NCI-H2171 treated with DMSO at 0.1 percent for 48 hours (cell line): ENCODE measurements around the gene ADRA2C.

Experiments
- DNase-seq: peaks from one replicate; lab custom pipeline; 2025; lab: John Stamatoyannopoulos, UW

The ADRA2C gene

DNA sequence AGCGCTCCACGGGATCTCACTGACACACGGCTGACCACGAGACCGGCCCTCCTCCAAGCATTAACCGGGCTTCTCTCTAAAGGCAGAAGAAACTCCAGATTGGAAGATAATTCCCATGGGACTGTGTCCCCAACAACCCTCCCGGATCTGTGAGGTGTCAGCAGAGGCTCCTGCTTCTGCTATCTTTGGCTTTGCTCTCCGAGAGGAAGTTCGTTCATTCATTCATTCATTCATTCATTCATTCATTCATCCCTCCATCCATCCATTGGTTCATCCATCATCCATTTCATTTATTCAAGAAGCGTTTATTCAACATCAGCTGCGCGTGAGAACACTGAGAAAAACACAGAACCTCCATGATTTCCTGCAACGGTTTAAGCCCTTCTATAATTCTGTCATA lies 11.5 kb downstream of the ADRA2C start:
- no peak for DNase-seq

GRCh38 chr4:3779509-3779908 lies 13.3 kb downstream of the ADRA2C start:
- no peak for DNase-seq

DNA sequence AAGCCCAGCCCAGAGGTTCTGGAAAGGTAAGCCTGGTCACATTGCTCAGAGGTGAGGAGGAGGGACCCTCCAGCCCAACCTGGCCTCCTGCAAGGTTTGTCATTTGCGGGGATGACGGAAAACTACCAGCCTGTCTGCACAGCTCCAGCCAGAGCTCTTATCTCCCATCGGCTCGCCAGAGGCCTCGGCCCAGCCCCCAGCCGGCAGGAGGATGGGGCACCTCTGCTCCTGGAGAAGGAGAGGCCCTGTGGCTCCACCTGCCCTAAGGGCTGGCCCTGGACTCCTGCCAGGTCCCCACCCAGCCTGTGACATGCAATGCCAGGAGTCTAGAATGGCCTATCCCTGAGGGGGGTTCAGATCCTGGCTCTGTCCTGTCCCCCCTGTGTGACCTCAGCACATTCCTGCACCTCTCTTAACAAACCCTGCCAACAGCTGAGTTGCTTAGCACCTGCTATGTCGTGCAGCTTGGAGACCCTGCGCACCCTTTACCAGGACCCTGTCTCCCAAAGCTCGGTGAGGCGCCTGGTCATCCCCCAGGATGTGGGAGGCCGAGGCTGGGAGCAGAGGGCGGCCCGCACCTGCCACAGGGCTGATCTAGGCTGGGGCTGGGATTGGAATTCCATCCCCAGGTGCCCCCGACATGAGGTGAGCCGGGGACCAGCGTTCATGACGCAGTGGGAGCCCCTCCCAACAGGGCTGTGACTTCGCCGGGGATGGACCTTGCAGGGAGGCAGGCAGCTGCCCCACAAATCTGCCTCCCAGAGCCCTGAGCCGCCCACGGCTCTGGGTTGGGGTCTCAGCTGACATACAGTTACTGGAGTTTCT lies 14.4 kb downstream of the ADRA2C start:
- DNase-seq, result peak; percentile 16

GRCh38 chr4:3781193-3781886 lies 15.2 kb downstream of the ADRA2C start:
- no peak for DNase-seq

DNA sequence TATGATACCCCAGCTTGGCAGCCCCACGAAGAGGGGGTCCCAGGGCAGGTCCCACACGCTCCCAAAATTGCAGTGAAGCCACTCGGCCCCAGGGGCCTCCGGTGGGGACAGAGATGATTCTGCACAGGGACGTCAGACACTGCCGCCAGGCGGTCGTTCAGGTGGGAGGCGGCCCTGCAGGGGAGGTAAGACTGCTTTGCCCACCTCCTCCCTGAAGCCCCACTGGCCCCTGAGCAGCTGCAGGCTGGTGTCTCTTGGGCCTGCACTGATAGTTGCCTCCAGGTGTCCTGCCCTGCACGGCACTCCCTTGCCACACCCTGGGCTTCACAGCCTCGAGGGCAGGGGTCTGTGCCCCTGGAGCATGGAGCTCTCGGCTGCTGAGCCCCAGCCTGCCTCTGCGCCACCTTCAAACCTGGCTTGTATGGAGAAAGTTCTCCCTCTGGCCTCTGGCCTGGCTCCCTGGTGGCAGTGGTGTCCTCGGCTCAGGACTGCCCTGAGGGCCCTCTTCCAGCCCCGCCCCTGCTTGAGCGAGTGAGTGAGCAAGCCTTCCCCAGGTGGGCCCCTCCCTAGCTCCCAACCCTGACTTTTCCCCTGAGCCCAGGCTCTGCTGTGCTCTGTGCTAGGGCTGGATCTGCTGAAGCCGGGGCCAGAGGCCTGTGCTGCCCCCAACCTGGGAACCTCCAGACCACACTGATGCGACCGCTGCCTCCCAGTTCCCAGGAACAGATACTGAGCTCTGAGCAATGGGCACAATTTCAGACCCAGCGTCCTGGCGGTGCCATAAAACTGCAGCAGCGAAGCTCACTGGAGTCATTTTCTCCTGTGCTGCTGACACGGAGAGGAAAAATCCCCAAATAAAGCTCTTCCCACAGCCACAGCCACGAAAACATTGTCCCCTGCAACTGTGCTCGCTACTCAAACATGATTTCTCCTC lies 16.1 kb downstream of the ADRA2C start:
- no peak for DNase-seq

GRCh38 chr4:3783693-3784306 lies 17.6 kb downstream of the ADRA2C start:
- DNase-seq, result no peak

DNA sequence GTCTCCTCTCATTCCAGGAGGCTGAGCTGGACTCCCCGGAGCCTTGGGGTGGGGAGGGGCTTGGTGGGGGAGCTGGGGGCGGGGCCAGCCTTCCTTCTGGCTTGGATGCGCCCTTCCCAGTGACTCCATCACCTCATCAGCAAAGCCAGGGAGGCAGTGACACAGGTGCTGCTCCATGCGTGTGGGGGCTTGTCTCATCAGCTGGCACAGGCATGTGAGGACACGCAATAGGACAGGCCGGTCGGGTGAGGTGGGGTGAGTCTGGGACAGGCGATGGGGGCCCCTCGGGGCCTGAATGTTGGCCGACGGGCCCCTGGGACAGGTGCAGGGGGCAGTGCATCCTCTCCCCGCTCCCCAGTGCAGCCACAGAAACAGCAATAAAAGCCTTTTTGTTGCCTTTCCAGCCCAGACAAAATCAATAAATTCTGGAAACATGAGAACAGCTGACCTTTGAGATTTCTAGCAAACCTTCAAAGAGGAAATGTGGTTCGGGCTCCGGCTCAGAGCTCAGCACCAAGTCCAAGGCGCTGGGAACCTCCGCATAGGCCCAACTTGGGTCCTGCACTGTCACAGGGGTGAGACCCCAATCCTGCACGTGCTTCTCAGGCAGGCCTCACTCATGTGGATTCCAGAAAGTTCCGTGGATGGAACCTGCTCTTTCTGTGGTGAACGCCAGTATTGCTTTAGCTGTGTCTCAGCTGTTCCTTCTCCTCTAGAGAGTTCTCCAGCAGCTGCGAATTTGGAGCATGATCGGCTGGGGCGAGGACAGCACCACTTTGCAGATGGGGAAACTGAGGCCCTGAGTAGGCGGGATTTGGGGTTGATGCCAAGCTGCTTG lies 18.5 kb downstream of the ADRA2C start:
- peak; percentile 52 for DNase-seq

DNA sequence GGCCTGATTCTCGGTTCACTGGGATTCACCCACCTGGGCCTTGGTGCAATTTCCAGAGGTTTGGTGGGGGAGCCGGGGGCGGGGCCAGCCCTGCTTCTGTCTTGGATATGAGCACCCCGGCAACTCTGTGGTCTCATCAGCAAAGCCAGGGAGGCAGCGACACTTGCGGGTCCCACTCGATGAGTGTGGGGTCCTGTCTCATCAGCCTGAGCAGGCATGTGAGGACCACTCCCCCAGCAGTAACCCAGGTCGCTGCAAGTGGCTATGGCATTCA lies 19.0 kb downstream of the ADRA2C start:
- DNase-seq, result no peak

- DNase-seq, result no peak
Measured at GRCh38 chr4:3786196-3786869, 20.1 kb downstream of the ADRA2C start.

- no peak for DNase-seq
Measured at GRCh38 chr4:3787489-3788365, 21.5 kb downstream of the ADRA2C start.

DNA sequence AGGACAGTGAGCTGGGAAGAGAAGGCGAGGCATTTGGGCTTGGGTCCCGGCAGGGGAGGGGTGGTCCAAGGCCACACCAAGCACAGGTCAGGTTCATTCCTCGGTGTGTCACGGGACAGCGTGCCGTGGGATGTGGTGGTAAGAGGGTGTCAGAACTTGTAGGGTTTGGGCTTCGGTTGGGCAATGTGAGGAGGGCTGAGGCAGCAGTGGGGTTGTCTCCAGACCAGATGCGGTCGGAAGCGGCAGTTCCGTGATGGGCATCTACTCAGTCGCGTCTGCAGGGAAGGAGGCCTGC lies 22.1 kb downstream of the ADRA2C start:
- no peak for DNase-seq

DNA sequence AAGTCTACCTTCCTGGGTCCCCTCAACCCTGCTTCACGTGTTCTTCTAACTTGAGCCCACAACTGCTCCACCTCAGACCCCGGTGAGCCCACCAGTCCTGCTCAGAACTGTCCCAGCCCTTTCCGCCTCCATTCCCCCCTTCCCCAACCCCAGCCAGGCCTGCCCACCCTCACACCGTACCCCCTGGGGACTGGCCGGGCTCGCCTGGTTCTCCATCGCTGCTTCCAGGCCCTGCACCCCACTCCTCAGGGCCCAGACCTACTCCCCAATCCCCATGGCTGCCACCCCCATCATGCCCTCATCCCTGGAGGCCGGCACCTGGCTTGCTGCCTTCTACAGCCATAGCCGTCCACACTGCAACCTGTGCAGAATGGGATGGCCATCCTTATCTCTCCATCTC lies 23.4 kb downstream of the ADRA2C start:
- DNase-seq, result no peak

- DNase-seq, result no peak
Measured at GRCh38 chr4:3790006-3790561, 23.9 kb downstream of the ADRA2C start.

DNA sequence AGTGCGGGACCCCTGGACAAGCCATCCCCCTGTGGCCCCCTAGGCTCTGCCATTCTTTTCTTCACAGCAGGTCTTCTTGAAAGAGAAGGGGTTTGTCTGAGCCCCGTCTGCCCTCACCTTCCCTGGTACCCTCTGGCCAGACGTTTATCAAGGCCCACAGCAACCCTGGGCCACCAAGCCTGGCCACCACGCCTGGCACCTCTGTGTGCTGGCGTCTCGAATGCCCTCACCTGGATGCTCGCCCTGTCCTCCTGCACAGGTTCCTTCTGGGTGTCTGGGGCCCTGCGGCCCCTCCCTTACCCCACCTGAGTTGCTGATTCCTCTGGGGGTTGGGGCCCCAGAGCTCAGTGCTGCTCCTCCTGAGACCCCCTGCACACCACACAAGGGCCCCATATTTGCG lies 25.1 kb downstream of the ADRA2C start:
- no peak for DNase-seq

DNA sequence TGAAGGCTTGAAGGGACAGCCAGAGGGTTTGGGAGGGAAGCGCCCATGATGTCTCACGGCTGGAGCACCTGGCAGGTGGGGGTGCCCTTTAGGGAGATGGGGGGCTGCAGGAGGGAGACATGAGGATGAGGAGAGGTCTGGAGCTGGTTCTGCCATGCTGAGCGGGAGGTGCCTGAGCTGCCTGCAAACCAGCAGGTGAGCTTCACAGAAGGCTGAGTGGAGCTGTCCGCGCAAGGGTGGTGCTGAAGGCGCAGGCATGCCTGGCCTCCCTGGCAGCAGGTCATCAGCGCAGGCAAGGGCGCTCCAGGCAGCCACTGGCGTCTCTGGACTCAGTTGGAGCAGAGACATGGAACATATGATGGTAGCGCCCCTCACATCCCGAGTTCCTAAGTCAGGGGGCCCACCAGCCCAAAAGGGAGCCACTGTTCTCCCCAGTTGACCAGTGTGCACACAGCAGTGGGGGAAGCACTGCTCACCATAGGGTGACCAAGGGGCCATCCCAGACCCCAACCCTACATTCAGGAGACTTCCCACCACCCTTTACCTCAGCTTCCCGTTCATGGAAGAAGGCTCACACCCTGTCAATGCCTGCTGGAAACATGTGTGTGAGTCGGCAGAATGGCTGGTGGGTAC lies 25.8 kb downstream of the ADRA2C start:
- DNase-seq, result no peak

- DNase-seq, result no peak
Measured at GRCh38 chr4:3792813-3793212, 26.6 kb downstream of the ADRA2C start.

- DNase-seq, result no peak
Measured at GRCh38 chr4:3793545-3793944, 27.4 kb downstream of the ADRA2C start.

DNA sequence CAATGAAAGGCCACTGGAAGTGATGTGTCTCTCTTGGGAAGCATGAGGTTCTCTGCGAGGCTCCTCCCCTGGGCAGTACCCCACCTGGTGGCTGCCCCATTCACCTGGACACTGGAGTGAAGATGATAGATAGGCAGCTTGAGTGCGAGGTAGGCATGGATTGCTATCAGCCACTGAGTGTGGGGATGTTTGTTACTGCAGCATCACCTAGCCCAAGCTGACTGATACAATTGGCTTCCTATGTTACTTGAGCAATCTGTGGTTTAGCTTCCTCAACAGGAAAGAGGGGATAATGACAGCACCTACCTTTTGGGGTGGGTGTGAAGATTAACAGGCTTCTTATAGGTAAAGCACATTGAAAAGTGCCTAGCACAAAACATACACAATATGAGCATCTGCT lies 30.8 kb downstream of the ADRA2C start:
- DNase-seq, result no peak
